Neural cell (in vitro differentiated cells): ENCODE data around the gene UTY. TPM values are rescaled to one million over a fixed set of nuclear protein-coding genes. Genes with fewer than 3 reads are reported as not detected.

ENCODE experiments used
- H2AFZ ChIP-seq: fragments of 200-600, 300-800 bp; sonication (generic), shearing (Covaris generic); 2 replicates; pipeline ENCODE4 v1.6.0; 2014; ENCODE audit warnings: low read depth, mild to moderate bottlenecking, antibody characterized with exemption, low read length, moderate library complexity
- H3F3A ChIP-seq: fragments of 200-600 bp; shearing (Covaris generic); 2 replicates; pipeline ENCODE4 v1.6.1; 2016; ENCODE audit warnings: mild to moderate bottlenecking, moderate library complexity, mixed read lengths, antibody characterized with exemption, low read length; ENCODE audit not compliant: insufficient read depth, poor library complexity, severe bottlenecking
- H3K27ac ChIP-seq: fragments of 200-600, 300-800 bp; sonication (generic), shearing (Covaris generic); 2 replicates; pipeline ENCODE4 v1.5.1; 2014; ENCODE audit warnings: mild to moderate bottlenecking, low read length, moderate library complexity
- H3K27me3 ChIP-seq: fragments of 300-800, 200-600 bp; sonication (generic), shearing (Covaris generic); 2 replicates; pipeline ENCODE4 v1.6.0; 2014; ENCODE audit warnings: mild to moderate bottlenecking, low read depth, low read length, moderate library complexity; ENCODE audit not compliant: insufficient read depth
- H3K36me3 ChIP-seq: fragments of 300-800, 200-600 bp; sonication (generic), shearing (Covaris generic); 2 replicates; pipeline ENCODE4 v1.5.1; 2014; ENCODE audit warnings: mild to moderate bottlenecking, antibody characterized with exemption, low read length, moderate library complexity; ENCODE audit not compliant: insufficient read depth
- H3K4me2 ChIP-seq: fragments of 300-800, 200-600 bp; sonication (generic), shearing (Covaris generic); 2 replicates; pipeline ENCODE4 v1.6.0; 2014; ENCODE audit warnings: mild to moderate bottlenecking, low read length
- H3K4me3 ChIP-seq: fragments of 300-800, 200-600 bp; sonication (generic), shearing (Covaris generic); 2 replicates; pipeline ENCODE4 v1.5.1; 2014; ENCODE audit warnings: mild to moderate bottlenecking, low read length, moderate library complexity
- H3K79me2 ChIP-seq: fragments of 200-600 bp; shearing (Covaris generic); replicated peaks from 2 replicates; pipeline ENCODE4 v1.6.0; 2014; ENCODE audit warnings: mild to moderate bottlenecking, low read length, moderate library complexity; ENCODE audit not compliant: insufficient read depth
- H3K9ac ChIP-seq: fragments of 300-800, 200-600 bp; sonication (generic), shearing (Covaris generic); 2 replicates; pipeline ENCODE4 v1.6.1; 2016; ENCODE audit warnings: mild to moderate bottlenecking, low read length, mixed read lengths
- H3K9me2 ChIP-seq: fragments of 200-600 bp; shearing (Covaris generic); 2 replicates; pipeline ENCODE4 v1.6.1; 2016; ENCODE audit warnings: mild to moderate bottlenecking, low read length, mixed read lengths; ENCODE audit not compliant: insufficient read depth
- H3K9me3 ChIP-seq: fragments of 200-600, 300-800 bp; sonication (generic), shearing (Covaris generic); 2 replicates; pipeline ENCODE4 v1.6.1; 2016; ENCODE audit warnings: mild to moderate bottlenecking, mixed run types, low read length, moderate library complexity, mixed read lengths
- H4K20me1 ChIP-seq: fragments of 200-600 bp; shearing (Covaris generic); 2 replicates; pipeline ENCODE4 v1.6.1; 2016; ENCODE audit warnings: mild to moderate bottlenecking, mixed run types; ENCODE audit not compliant: insufficient read depth
- CTCF ChIP-seq: fragments of 450-650 bp; IDR thresholded peaks from 2 replicates; pipeline ENCODE4 v1.5.1; 2014; ENCODE audit warnings: antibody characterized with exemption, mild to moderate bottlenecking, moderate library complexity; ENCODE audit not compliant: poor library complexity, severe bottlenecking
- EP300 ChIP-seq: fragments of 450-650 bp; conservative IDR thresholded peaks from 2 replicates; pipeline ENCODE4 v1.6.1; 2014; ENCODE audit warnings: antibody characterized with exemption, mild to moderate bottlenecking, moderate library complexity; ENCODE audit not compliant: poor library complexity, severe bottlenecking
- EZH2 ChIP-seq: fragments of 200-600, 300-800 bp; shearing (Covaris generic), sonication (generic); IDR thresholded peaks from 2 replicates; pipeline ENCODE4 v1.6.1; 2014; ENCODE audit warnings: antibody characterized with exemption, low read length, borderline replicate concordance, mild to moderate bottlenecking; ENCODE audit not compliant: insufficient read depth, poor library complexity, severe bottlenecking
- MXI1 ChIP-seq: fragments of 450-650 bp; conservative IDR thresholded peaks from 2 replicates; pipeline ENCODE4 v1.6.1; 2014; ENCODE audit warnings: antibody characterized with exemption, mild to moderate bottlenecking; ENCODE audit not compliant: poor library complexity, severe bottlenecking
- POLR2AphosphoS5 ChIP-seq: IDR thresholded peaks from 2 replicates; pipeline ENCODE4 v1.6.1; 2012
- RAD21 ChIP-seq: fragments of 450-650 bp; conservative IDR thresholded peaks from 2 replicates; pipeline ENCODE4 v1.6.1; 2014; ENCODE audit warnings: antibody characterized with exemption, mild to moderate bottlenecking, moderate library complexity
- SMC3 ChIP-seq: fragments of 450-650 bp; conservative IDR thresholded peaks from 2 replicates; pipeline ENCODE4 v1.6.1; 2014; ENCODE audit warnings: antibody characterized with exemption, mild to moderate bottlenecking, moderate library complexity; ENCODE audit not compliant: poor library complexity
- TAF1 ChIP-seq: IDR thresholded peaks from 2 replicates; pipeline ENCODE4 v1.6.1; 2012; ENCODE audit warnings: low read depth
- polyA plus RNA-seq: library from polyadenylated mRNA; depleted of rRNA; stranded (reverse); fragments of >200 nt; gene quantifications from 2 replicates; pipeline ENCODE4 v1.2.3, GENCODE V29; 2014
- TF ChIP-seq, protein P1 (sequence below): IDR thresholded peaks from 2 replicates; pipeline ENCODE4 v1.6.1; 2012; ENCODE audit warnings: borderline replicate concordance

The UTY gene
- polyA plus RNA-seq, 1 donor from 2014 or later = 17.5 TPM

- Histone ChIP-seq H3K4me3 (no peak overlapping the region), H3K27me3 (no peaks in the 10 kb centered on the region), H3K9ac (no peak overlapping the region), H3F3A (no peaks in the 10 kb centered on the region), H4K20me1 (no peaks in the 10 kb centered on the region), H3K36me3 (no peaks in the 10 kb centered on the region), H3K9me3 (no peaks in the 10 kb centered on the region), H3K27ac (no peak overlapping the region), H3K4me2 (no peak overlapping the region), H3K79me2 (no peaks in the 10 kb centered on the region), H3K9me2 (no peaks in the 10 kb centered on the region), H2AFZ (no peak overlapping the region)
- TF ChIP-seq CTCF = no peak
- no peak for TF ChIP-seq MXI1
- no peak for TF ChIP-seq TAF1
- TF ChIP-seq EP300 = no peak
- no peak for TF ChIP-seq RAD21
- no peak for TF ChIP-seq SMC3
- TF ChIP-seq, protein P1, sequence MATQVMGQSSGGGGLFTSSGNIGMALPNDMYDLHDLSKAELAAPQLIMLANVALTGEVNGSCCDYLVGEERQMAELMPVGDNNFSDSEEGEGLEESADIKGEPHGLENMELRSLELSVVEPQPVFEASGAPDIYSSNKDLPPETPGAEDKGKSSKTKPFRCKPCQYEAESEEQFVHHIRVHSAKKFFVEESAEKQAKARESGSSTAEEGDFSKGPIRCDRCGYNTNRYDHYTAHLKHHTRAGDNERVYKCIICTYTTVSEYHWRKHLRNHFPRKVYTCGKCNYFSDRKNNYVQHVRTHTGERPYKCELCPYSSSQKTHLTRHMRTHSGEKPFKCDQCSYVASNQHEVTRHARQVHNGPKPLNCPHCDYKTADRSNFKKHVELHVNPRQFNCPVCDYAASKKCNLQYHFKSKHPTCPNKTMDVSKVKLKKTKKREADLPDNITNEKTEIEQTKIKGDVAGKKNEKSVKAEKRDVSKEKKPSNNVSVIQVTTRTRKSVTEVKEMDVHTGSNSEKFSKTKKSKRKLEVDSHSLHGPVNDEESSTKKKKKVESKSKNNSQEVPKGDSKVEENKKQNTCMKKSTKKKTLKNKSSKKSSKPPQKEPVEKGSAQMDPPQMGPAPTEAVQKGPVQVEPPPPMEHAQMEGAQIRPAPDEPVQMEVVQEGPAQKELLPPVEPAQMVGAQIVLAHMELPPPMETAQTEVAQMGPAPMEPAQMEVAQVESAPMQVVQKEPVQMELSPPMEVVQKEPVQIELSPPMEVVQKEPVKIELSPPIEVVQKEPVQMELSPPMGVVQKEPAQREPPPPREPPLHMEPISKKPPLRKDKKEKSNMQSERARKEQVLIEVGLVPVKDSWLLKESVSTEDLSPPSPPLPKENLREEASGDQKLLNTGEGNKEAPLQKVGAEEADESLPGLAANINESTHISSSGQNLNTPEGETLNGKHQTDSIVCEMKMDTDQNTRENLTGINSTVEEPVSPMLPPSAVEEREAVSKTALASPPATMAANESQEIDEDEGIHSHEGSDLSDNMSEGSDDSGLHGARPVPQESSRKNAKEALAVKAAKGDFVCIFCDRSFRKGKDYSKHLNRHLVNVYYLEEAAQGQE = no peak
- no peak for TF ChIP-seq EZH2
- no peak for TF ChIP-seq POLR2AphosphoS5
Observed at GRCh38 chrY:13233901-13234300, 245.9 kb downstream of the UTY start.

- Histone ChIP-seq H2AFZ (no peak overlapping the region), H4K20me1 (no peaks in the 10 kb centered on the region), H3K27ac (no peak overlapping the region), H3K9me3 (no peaks in the 10 kb centered on the region), H3K9ac (no peak overlapping the region), H3K4me3 (no peak overlapping the region), H3K4me2 (no peak overlapping the region), H3F3A (no peaks in the 10 kb centered on the region), H3K9me2 (no peaks in the 10 kb centered on the region), H3K36me3 (no peaks in the 10 kb centered on the region), H3K79me2 (no peaks in the 10 kb centered on the region), H3K27me3 (no peaks in the 10 kb centered on the region)
- TF ChIP-seq SMC3 = no peak
- TF ChIP-seq EZH2 = no peak
- TF ChIP-seq EP300 = no peak
- TF ChIP-seq POLR2AphosphoS5 = no peak
- TF ChIP-seq CTCF = no peak
- TF ChIP-seq MXI1 = no peak
- TF ChIP-seq TAF1 = no peak
- TF ChIP-seq, protein P1 = no peak
- no peak for TF ChIP-seq RAD21
Observed at GRCh38 chrY:13233118-13233517, 246.7 kb downstream of the UTY start.
